Ecto neural progenitor cell (in vitro differentiated cells): ENCODE results near the gene RARB.

ENCODE experiments used
- DNase-seq: peaks from one replicate; pipeline ENCODE4 v3.0.0-alpha.2; 2018; ENCODE audit warnings: low spot score

The RARB gene

GRCh38 chr3:25448750-25449692 lies 21.0 kb downstream of the RARB start:
- DNase-seq: no peak

GRCh38 chr3:25449857-25450256 lies 21.8 kb downstream of the RARB start:
- DNase-seq: no peak

- DNase-seq: no peak
Measured at GRCh38 chr3:25452192-25452591, 24.1 kb downstream of the RARB start.

- DNase-seq: no peak
Measured at GRCh38 chr3:25452740-25453139, 24.7 kb downstream of the RARB start.

- DNase-seq: no peak
Measured at GRCh38 chr3:25453619-25454004, 25.5 kb downstream of the RARB start.

- no peak for DNase-seq
Measured at GRCh38 chr3:25454005-25454927, 26.2 kb downstream of the RARB start.

GRCh38 chr3:25455441-25456132 lies 27.5 kb downstream of the RARB start:
- no peak for DNase-seq

- DNase-seq: no peak
Measured at GRCh38 chr3:25456723-25457670, 28.9 kb downstream of the RARB start.

GRCh38 chr3:25457671-25458419 lies 29.8 kb downstream of the RARB start:
- no peak for DNase-seq

GRCh38 chr3:25458420-25458814 lies 30.4 kb downstream of the RARB start:
- DNase-seq: no peak

- DNase-seq: no peak
Measured at GRCh38 chr3:25460751-25461150, 32.7 kb downstream of the RARB start.

GRCh38 chr3:25461946-25462345 lies 33.9 kb downstream of the RARB start:
- DNase-seq: no peak

- DNase-seq: no peak
Measured at GRCh38 chr3:25462495-25462894, 34.4 kb downstream of the RARB start.

- DNase-seq: no peak
Measured at GRCh38 chr3:25463836-25464418, 35.9 kb downstream of the RARB start.

GRCh38 chr3:25465266-25465860 lies 37.3 kb downstream of the RARB start:
- DNase-seq: no peak

- DNase-seq: no peak
Measured at GRCh38 chr3:25468866-25469319, 40.8 kb downstream of the RARB start.

GRCh38 chr3:25469558-25469957 lies 41.5 kb downstream of the RARB start:
- no peak for DNase-seq

GRCh38 chr3:25471081-25471768 lies 43.2 kb downstream of the RARB start:
- DNase-seq: no peak

- DNase-seq: no peak
Measured at GRCh38 chr3:25472153-25472552, 44.1 kb downstream of the RARB start.
